GM19193 (cell line): Measurements from ENCODE around the gene PRPF8.

ENCODE experiments used
- POLR2A ChIP-seq: IDR thresholded peaks from 4 replicates; pipeline ENCODE4 v1.6.1; 2011; ENCODE audit not compliant: insufficient read depth, insufficient read length; ENCODE audit errors: extremely low read depth

The PRPF8 gene

GRCh38 chr17:1724351-1724868 is 39.7 kb upstream of the PRPF8 start, which contains the start of gene WDR81:
WDR81 (plus strand) TSS chr17:1724704; CDS start chr17:1724960, 256 bp downstream.
- peak; percentile 40 for TF ChIP-seq POLR2A

- no peak for TF ChIP-seq POLR2A
These were observed 36.3 kb upstream of the PRPF8 start for GRCh38 chr17:1720856-1721386.

GRCh38 chr17:1718362-1719165 is 33.9 kb upstream of the PRPF8 start:
- TF ChIP-seq POLR2A, result no peak

- peak; percentile 39 for TF ChIP-seq POLR2A
These were observed 32.4 kb upstream of the PRPF8 start for GRCh38 chr17:1716912-1717695.

- peak; percentile 95 for TF ChIP-seq POLR2A
These were observed 31.6 kb upstream of the PRPF8 start for GRCh38 chr17:1716076-1716911.

GRCh38 chr17:1715803-1716075 is 31.1 kb upstream of the PRPF8 start:
- TF ChIP-seq POLR2A, result no peak

- TF ChIP-seq POLR2A, result no peak
These were observed 30.5 kb upstream of the PRPF8 start for GRCh38 chr17:1714980-1715802.

- TF ChIP-seq POLR2A, result no peak
These were observed 29.8 kb upstream of the PRPF8 start for GRCh38 chr17:1714427-1714979.

- TF ChIP-seq POLR2A, result no peak
These were observed 29.3 kb upstream of the PRPF8 start for GRCh38 chr17:1713878-1714426.

GRCh38 chr17:1713160-1713877 is 28.7 kb upstream of the PRPF8 start:
- no peak for TF ChIP-seq POLR2A

- TF ChIP-seq POLR2A, result no peak
These were observed 27.6 kb upstream of the PRPF8 start for GRCh38 chr17:1712271-1712670.

GRCh38 chr17:1711804-1712203 is 27.1 kb upstream of the PRPF8 start:
- TF ChIP-seq POLR2A, result no peak
